ENCODE measurements around the gene KRT82. TPM values are rescaled to one million over a fixed set of nuclear protein-coding genes. Genes with fewer than 3 reads are reported as not detected.

KRT82 gene
- total RNA-seq, 1 experiment from 2014 or later, result not detected

DNA sequence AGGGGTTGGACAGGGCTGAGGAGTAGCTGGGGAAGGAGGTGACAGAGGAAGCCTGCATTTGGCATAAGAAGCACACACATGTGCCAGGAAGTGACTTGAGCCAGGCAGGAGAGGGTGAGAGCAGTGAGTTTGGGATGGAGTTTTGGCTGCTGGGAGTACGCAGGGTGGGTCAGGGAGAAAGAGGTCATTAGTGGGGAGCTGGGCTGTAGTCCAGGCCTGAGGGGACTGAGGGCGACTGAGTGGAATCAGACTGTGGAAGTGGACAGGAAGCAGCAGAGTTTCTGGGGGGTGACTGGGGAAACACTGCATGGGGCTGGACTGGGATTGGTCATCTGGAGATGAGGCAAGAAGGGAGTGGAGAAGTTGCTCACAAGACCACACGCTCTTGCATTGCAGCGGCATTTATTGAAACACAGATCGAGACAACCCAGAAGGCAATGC lies 46.5 kb downstream of the KRT82 start:
- Mint-ChIP-seq H3K9me3 (ENCODE audit: unreplicated experiment) (no peaks in the 10 kb centered on the region), H3K4me3 (ENCODE audit: unreplicated experiment) (no peak overlapping the region), H3K27ac (ENCODE audit: low read depth, unreplicated experiment) (no peak overlapping the region), H3K27me3 (ENCODE audit: insufficient read depth, unreplicated experiment) (peaks cover 14% of the 10 kb centered on the region), H3K4me1 (ENCODE audit: insufficient read depth, unreplicated experiment) (no peaks in the 10 kb centered on the region), H3K36me3 (ENCODE audit: insufficient read depth, unreplicated experiment) (no peaks in the 10 kb centered on the region)
- TF ChIP-seq, protein P1, sequence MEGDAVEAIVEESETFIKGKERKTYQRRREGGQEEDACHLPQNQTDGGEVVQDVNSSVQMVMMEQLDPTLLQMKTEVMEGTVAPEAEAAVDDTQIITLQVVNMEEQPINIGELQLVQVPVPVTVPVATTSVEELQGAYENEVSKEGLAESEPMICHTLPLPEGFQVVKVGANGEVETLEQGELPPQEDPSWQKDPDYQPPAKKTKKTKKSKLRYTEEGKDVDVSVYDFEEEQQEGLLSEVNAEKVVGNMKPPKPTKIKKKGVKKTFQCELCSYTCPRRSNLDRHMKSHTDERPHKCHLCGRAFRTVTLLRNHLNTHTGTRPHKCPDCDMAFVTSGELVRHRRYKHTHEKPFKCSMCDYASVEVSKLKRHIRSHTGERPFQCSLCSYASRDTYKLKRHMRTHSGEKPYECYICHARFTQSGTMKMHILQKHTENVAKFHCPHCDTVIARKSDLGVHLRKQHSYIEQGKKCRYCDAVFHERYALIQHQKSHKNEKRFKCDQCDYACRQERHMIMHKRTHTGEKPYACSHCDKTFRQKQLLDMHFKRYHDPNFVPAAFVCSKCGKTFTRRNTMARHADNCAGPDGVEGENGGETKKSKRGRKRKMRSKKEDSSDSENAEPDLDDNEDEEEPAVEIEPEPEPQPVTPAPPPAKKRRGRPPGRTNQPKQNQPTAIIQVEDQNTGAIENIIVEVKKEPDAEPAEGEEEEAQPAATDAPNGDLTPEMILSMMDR (IDR thresholded peaks at IDR 0.05; ENCODE audit: unreplicated experiment), result no peak
- no TSS peak for BruUV-seq (replicated peaks)
- ChIA-PET CTCF (interaction anchor here (0.8 to 1.2 kb wide), 3 partner anchors 9 to 215 kb away, joined by 3 read pairs; no protein-coding TSS in a partner anchor), POLR2A (no interaction called here)
- intact Hi-C loops (cut with micrococcal nuclease), result no loop called here
- no peak for DNase-seq (ENCODE audit: unreplicated experiment)

DNA sequence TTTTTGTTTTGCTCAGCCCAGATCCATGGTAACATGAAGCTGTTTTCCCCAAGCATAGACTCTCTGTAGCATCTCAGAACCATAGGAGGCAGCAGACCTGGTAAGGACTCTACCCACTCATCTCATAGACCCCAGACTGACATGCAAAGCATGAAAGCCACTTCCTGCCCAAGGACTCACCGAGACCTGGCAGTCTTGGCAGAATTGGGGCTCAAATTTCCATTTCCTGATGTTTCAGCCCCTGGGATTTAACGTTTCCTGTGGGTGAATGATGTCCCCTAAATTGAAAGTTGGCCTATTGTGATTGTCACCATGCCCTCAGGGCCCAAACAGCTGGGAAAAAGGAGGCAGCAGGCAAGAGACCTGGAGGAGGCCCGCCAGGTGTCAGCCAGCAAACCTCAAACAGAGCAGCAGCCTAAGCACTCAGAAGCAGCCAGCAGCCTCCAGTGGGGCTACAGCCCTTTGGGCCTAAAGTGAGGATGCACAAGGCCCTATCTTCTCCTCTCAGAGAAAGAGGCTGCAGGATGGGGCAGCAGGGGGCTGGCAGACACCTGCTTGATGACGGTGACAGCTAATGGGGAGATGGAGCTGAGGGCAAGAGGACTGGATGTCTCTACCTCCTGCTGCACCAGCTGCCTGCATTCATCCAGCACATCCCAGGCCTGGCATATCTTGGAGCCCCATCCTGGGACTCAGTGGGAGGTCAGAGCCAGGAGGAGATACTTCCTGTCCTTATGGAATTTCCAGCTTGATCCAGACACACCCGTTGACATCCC lies 47.4 kb downstream of the KRT82 start:
- POLR2A ChIA-PET, result interaction anchor here (0.6 kb wide), 1 partner anchor 84 kb away, joined by 3 read pairs; no protein-coding TSS in a partner anchor
- no peak overlapping the region for H3K27ac Mint-ChIP-seq (ENCODE audit: low read depth, unreplicated experiment)

DNA sequence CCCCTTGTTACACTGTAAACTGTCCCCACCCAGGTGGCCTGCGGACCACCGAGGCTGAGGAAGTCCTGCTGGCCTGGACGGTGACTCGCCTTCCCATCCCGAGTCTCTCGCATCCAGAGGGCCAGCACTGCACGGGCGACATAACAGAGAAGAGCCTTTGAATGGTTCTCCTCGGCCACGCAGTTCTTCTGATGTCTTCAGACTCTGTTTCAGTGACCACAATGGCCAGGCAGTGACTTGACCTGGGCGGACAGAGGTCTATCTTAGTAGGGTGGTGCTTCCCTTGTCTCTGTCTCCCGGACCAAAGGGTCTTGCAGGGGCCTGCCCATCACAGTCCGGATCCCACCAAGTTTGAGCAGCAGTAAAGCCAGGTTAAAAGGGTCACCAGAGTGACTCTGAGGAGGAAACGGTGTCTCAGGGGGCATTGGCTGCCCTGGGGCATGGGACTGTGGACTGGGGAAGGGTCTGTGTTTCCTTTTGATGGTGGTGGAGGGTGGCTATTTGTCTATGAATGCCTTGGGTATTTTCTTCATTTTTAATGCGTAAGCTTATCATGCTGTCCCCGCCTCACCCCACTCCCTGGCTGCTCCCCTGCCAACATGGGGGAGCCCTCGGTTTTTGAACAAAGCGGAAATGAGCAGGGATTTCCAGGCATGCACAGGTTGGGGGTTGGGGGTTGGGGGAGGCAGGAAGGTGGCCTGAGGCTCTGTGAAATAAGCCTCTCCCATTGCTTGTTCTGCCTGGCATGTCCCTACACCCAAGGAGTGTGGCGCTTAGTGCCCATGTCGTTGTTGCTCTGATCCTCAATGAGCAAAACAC lies 49.2 kb downstream of the KRT82 start:
- no TSS peak for BruUV-seq (replicated peaks)
- intact Hi-C loops (cut with micrococcal nuclease), result no loop called here
- Mint-ChIP-seq H3K27me3 (ENCODE audit: insufficient read depth, unreplicated experiment) (peaks cover 27% of the 10 kb centered on the region), H3K4me3 (ENCODE audit: unreplicated experiment) (no peak overlapping the region), H3K9me3 (ENCODE audit: unreplicated experiment) (no peaks in the 10 kb centered on the region), H3K36me3 (ENCODE audit: insufficient read depth, unreplicated experiment) (no peaks in the 10 kb centered on the region), H3K27ac (ENCODE audit: low read depth, unreplicated experiment) (no peak overlapping the region), H3K4me1 (ENCODE audit: insufficient read depth, unreplicated experiment) (no peaks in the 10 kb centered on the region)
- POLR2A ChIA-PET, result no interaction called here
- DNase-seq (ENCODE audit: unreplicated experiment), result no peak
- TF ChIP-seq, protein P1 (IDR thresholded peaks at IDR 0.05; ENCODE audit: unreplicated experiment), result no peak
- CTCF ChIA-PET, result no interaction called here

More for the DNA sequence above, 47.4 kb downstream of the KRT82 start:
- no peaks in the 10 kb centered on the region for H3K36me3 Mint-ChIP-seq (ENCODE audit: insufficient read depth, unreplicated experiment)
- intact Hi-C loops (cut with micrococcal nuclease), result no loop called here
- no peak overlapping the region for H3K4me3 Mint-ChIP-seq (ENCODE audit: unreplicated experiment)
- BruUV-seq (replicated peaks), result no TSS peak
- TF ChIP-seq, protein P1 (IDR thresholded peaks at IDR 0.05; ENCODE audit: unreplicated experiment), result no peak
- H3K27me3 Mint-ChIP-seq (ENCODE audit: insufficient read depth, unreplicated experiment), result peaks cover 14% of the 10 kb centered on the region
- H3K4me1 Mint-ChIP-seq (ENCODE audit: insufficient read depth, unreplicated experiment), result no peaks in the 10 kb centered on the region
- DNase-seq (ENCODE audit: unreplicated experiment), result no peak
- CTCF ChIA-PET, result interaction anchor here (0.9 to 1.3 kb wide), 3 partner anchors 150 to 620 kb away, joined by 3 to 4 read pairs (median 3); no protein-coding TSS in a partner anchor
- H3K9me3 Mint-ChIP-seq (ENCODE audit: unreplicated experiment), result no peaks in the 10 kb centered on the region

All from MCF 10A (cell line).